ENCODE results near the gene ABCC4. TPM values are rescaled to one million over a fixed set of nuclear protein-coding genes. Genes with fewer than 3 reads are reported as not detected.

ABCC4 gene
- total RNA-seq, 1 donor from 2014 or later = 4.9 TPM

DNA sequence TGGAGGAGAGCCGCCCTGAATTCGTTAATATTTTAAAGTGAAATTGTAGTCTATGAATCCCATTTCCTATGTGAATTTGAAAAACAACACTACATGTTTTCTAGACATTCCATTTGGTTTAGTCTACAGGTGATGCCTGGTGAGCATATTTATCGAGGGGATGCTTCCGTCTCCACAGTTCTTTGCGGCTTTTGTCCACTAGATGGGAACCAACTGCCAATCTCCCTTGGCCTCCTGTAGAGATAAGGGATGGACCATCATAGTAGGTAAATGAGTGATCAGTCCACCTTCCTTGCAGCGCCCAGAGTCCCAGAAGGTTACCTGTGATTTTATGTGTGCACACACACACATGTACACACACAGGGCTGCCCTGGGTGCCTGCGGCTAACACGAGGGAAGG is 299.1 kb downstream of the ABCC4 start:
- DNase-seq = no peak
- peaks cover 6% of the 10 kb centered on the region for H3K4me1 ChIP-seq
- intact Hi-C loops (cut with micrococcal nuclease) = no loop called here
- H3K4me3 ChIP-seq = no peak overlapping the region
- no peaks in the 10 kb centered on the region for H3K36me3 ChIP-seq
- peaks cover 48% of the 10 kb centered on the region for H3K27me3 ChIP-seq (ENCODE audit: low read depth)
- no peaks in the 10 kb centered on the region for H3K9me3 ChIP-seq (replicated peaks)
- TF ChIP-seq, protein P1, sequence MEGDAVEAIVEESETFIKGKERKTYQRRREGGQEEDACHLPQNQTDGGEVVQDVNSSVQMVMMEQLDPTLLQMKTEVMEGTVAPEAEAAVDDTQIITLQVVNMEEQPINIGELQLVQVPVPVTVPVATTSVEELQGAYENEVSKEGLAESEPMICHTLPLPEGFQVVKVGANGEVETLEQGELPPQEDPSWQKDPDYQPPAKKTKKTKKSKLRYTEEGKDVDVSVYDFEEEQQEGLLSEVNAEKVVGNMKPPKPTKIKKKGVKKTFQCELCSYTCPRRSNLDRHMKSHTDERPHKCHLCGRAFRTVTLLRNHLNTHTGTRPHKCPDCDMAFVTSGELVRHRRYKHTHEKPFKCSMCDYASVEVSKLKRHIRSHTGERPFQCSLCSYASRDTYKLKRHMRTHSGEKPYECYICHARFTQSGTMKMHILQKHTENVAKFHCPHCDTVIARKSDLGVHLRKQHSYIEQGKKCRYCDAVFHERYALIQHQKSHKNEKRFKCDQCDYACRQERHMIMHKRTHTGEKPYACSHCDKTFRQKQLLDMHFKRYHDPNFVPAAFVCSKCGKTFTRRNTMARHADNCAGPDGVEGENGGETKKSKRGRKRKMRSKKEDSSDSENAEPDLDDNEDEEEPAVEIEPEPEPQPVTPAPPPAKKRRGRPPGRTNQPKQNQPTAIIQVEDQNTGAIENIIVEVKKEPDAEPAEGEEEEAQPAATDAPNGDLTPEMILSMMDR (IDR thresholded peaks at IDR 0.05; ENCODE audit: borderline replicate concordance) = no peak
- H3K27ac ChIP-seq (replicated peaks) = no peak overlapping the region

- intact Hi-C loops (cut with micrococcal nuclease) = no loop called here
Observed at GRCh38 chr13:94999871-95000270, 301.4 kb downstream of the ABCC4 start.

GRCh38 chr13:94997126-94997525 is 304.1 kb downstream of the ABCC4 start:
- Histone ChIP-seq H3K36me3 (no peaks in the 10 kb centered on the region), H3K9me3 (replicated peaks) (no peaks in the 10 kb centered on the region), H3K27ac (replicated peaks) (no peak overlapping the region), H3K27me3 (ENCODE audit: low read depth) (peaks cover 49% of the 10 kb centered on the region), H3K4me1 (no peaks in the 10 kb centered on the region), H3K4me3 (no peak overlapping the region)
- intact Hi-C loops (cut with micrococcal nuclease) = no loop called here
- TF ChIP-seq, protein P1 (IDR thresholded peaks at IDR 0.05; ENCODE audit: borderline replicate concordance) = no peak
- DNase-seq = no peak

More at GRCh38 chr13:94999871-95000270, 301.4 kb downstream of the ABCC4 start:
- peaks cover 6% of the 10 kb centered on the region for H3K4me1 ChIP-seq
- no peak for DNase-seq
- no peaks in the 10 kb centered on the region for H3K36me3 ChIP-seq
- peaks cover 65% of the 10 kb centered on the region for H3K27me3 ChIP-seq (ENCODE audit: low read depth)
- H3K27ac ChIP-seq (replicated peaks) = no peak overlapping the region
- no peak overlapping the region for H3K4me3 ChIP-seq
- H3K9me3 ChIP-seq (replicated peaks) = no peaks in the 10 kb centered on the region
- TF ChIP-seq, protein P1 (IDR thresholded peaks at IDR 0.05; ENCODE audit: borderline replicate concordance) = no peak

DNA sequence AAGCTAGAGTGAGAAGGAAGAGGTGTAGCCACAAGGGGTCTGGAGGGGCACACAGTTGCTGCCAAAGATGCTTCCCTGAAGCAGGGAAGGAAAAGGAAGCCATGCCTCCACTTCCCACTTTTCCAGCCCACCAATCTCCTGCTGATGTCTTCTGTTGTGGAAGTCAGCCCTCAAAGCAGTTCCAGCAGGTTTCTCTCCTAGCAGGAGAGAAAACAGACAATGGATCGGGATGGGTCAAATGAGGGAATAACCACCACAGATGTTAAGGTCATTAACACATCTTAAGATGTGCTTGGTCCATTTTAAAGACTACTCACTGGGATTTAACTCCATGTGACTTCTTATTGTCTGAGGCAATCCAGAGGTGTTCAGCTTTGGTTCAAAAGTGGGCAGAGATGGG is 304.8 kb downstream of the ABCC4 start:
- TF ChIP-seq, protein P1 (IDR thresholded peaks at IDR 0.05; ENCODE audit: borderline replicate concordance) = no peak
- Histone ChIP-seq H3K27ac (replicated peaks) (no peak overlapping the region), H3K36me3 (no peaks in the 10 kb centered on the region), H3K4me1 (no peaks in the 10 kb centered on the region), H3K27me3 (ENCODE audit: low read depth) (peaks cover 42% of the 10 kb centered on the region), H3K9me3 (replicated peaks) (no peaks in the 10 kb centered on the region), H3K4me3 (no peak overlapping the region)
- intact Hi-C loops (cut with micrococcal nuclease) = no loop called here
- no peak for DNase-seq

DNA sequence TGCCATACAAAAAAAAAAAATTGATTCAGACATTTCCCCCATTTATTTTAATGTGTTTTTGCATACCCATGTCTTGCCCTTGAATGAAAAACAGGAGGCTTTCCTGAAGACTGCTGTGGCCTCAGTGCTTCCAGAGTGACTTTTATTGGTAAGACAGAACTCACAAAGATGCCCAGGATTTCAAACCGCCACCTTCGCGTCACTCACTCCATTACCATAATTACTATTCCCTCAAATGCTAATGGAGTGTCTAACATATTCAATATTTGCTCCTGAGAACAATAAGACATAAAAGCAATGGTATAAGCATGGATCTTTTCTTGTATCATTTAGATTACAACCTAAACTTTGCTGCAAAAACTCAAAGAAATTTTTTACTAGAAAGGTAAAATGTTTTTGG is 306.7 kb downstream of the ABCC4 start:
- no peaks in the 10 kb centered on the region for H3K9me3 ChIP-seq (replicated peaks)
- no peak for DNase-seq
- TF ChIP-seq, protein P1 (IDR thresholded peaks at IDR 0.05; ENCODE audit: borderline replicate concordance) = no peak
- H3K4me3 ChIP-seq = no peak overlapping the region
- H3K4me1 ChIP-seq = no peaks in the 10 kb centered on the region
- H3K27me3 ChIP-seq (ENCODE audit: low read depth) = peaks cover 45% of the 10 kb centered on the region
- no peak overlapping the region for H3K27ac ChIP-seq (replicated peaks)
- intact Hi-C loops (cut with micrococcal nuclease) = no loop called here
- no peaks in the 10 kb centered on the region for H3K36me3 ChIP-seq

- DNase-seq = no peak
- intact Hi-C loops (cut with micrococcal nuclease) = no loop called here
- H3K4me1 ChIP-seq = no peaks in the 10 kb centered on the region
- no peaks in the 10 kb centered on the region for H3K36me3 ChIP-seq
- H3K27ac ChIP-seq (replicated peaks) = no peak overlapping the region
- H3K27me3 ChIP-seq (ENCODE audit: low read depth) = peaks cover 54% of the 10 kb centered on the region
- no peaks in the 10 kb centered on the region for H3K9me3 ChIP-seq (replicated peaks)
- no peak overlapping the region for H3K4me3 ChIP-seq
- TF ChIP-seq, protein P1 (IDR thresholded peaks at IDR 0.05; ENCODE audit: borderline replicate concordance) = no peak
Observed at GRCh38 chr13:94993616-94994015, 307.6 kb downstream of the ABCC4 start.
